ENCODE results near the gene SHMT2. TPM values are rescaled to one million over a fixed set of nuclear protein-coding genes. Genes with fewer than 3 reads are reported as not detected.

The SHMT2 gene
- total and polyA plus RNA-seq, 2 of the 13 experiments (the other 11 are each of a cell fraction or from before 2014, with no cell fraction given): 181 to 393 TPM

GRCh38 chr12:57215668-57216013, 13.9 kb upstream of the SHMT2 start (continued):
- no peak for TF ChIP-seq ZNF513 (CRISPR knock-in tag; conservative IDR thresholded peaks at IDR 0.05)
- no peak for TF ChIP-seq ZNF280B (CRISPR knock-in tag; IDR thresholded peaks at IDR 0.05; ENCODE audit: borderline replicate concordance)
- TF ChIP-seq ZNF589 (CRISPR knock-in tag; conservative IDR thresholded peaks at IDR 0.05): 0 out of 2 replicates have a peak, but pooled peaks have one; percentile 9
- TF ChIP-seq PHF5A (CRISPR knock-in tag; IDR thresholded peaks at IDR 0.05; ENCODE audit: low read depth, unreplicated experiment): no peak
- no peak for TF ChIP-seq ZBTB8A (CRISPR knock-in tag; IDR thresholded peaks at IDR 0.05; ENCODE audit: borderline replicate concordance, low read depth)
- peak; percentile 97 for TF ChIP-seq RFX5 (IDR thresholded peaks at IDR 0.05; ENCODE audit: low read depth, low read length)
- TF ChIP-seq ESRRA (CRISPR knock-in tag; IDR thresholded peaks at IDR 0.05; ENCODE audit: low read depth): no peak
- no peak for TF ChIP-seq ZBTB20 (CRISPR knock-in tag; IDR thresholded peaks at IDR 0.05; ENCODE audit: borderline replicate concordance, low read depth)
- TF ChIP-seq WIZ (CRISPR knock-in tag; IDR thresholded peaks at IDR 0.05): no peak
- TF ChIP-seq SYNCRIP (IDR thresholded peaks at IDR 0.05; ENCODE audit: insufficient read depth, low read depth, low read length): no peak
- TF ChIP-seq ZSCAN5A (CRISPR knock-in tag; IDR thresholded peaks at IDR 0.05; ENCODE audit: borderline replicate concordance): no peak
- no peak for TF ChIP-seq HMG20B (CRISPR knock-in tag; conservative IDR thresholded peaks at IDR 0.05)
- TF ChIP-seq RFXANK (CRISPR knock-in tag; IDR thresholded peaks at IDR 0.05): peak; percentile 88; the same call in 1 of the 2 replicates

All from HepG2 (cell line).